ENCODE measurements around the gene ERCC6L. TPM values are rescaled to one million over a fixed set of nuclear protein-coding genes. Genes with fewer than 3 reads are reported as not detected.

Gene ERCC6L
- total and polyA plus RNA-seq, 2 of the 4 experiments (the other 2 are of a cell fraction) = 2.3 to 5.4 TPM

DNA sequence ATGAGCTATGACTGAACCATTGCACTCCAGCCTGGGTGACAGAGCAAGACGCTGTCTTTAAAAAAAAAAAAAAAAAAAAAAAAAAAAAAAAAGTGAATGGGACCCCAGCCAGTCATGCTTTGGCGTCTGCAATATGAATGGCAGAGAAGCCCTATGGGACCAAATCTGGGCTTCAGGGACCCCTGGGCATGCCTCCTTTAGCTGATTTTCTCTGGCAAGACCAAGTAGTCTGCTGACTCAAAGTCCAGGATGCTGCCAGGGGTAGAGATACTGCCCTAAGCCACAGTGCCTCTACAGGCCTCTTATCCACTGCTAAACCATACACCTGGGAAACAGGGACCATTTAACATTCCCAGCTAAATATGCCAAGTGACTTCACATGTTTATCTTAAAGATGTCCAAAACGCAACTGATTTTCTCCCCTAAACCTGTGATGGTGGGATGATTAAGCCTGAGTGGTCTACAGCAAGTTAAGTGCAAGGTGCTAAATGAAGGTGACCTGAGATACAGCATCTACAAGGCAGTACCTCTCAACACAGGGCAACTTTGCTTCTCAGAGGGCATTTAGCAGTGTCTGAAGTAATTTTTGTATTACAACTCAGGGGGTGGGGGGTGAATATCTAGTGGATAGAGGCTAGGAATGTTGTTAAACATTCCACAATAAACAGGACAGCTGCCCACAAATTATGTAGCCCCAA, 32.4 kb upstream of the ERCC6L start:
- H3K18ac ChIP-seq (ENCODE audit: low read depth, low read length) = no peak overlapping the region
- no peak overlapping the region for H3K4me2 ChIP-seq (ENCODE audit: low read depth, low read length)
- no peaks in the 10 kb centered on the region for H3K27me3 ChIP-seq (ENCODE audit: control insufficient read depth, insufficient read depth, low read length)
- H2BK5ac ChIP-seq (ENCODE audit: low read depth, low read length, poor library complexity, severe bottlenecking) = peak overlapping the region; percentile 7
- H3K4me3 ChIP-seq (ENCODE audit: insufficient read depth, low read depth, low read length) = no peak overlapping the region
- H3K27ac ChIP-seq (ENCODE audit: insufficient read depth, low read length) = no peak overlapping the region
- no peak overlapping the region for H2AK9ac ChIP-seq (replicated peaks; ENCODE audit: low read depth, low read length, poor library complexity)
- peaks cover 34% of the 10 kb centered on the region for H3K9me1 ChIP-seq (ENCODE audit: insufficient read depth, low read length)
- ATAC-seq (ENCODE audit: low read depth) = no peak
- no peak for DNase-seq
- H2BK120ac ChIP-seq (ENCODE audit: low read depth, low read length) = no peak overlapping the region
- peaks cover 60% of the 10 kb centered on the region for H3K36me3 ChIP-seq (ENCODE audit: control insufficient read depth, insufficient read depth, low read length)
- no peak overlapping the region for H4K91ac ChIP-seq (ENCODE audit: insufficient read depth, low read depth, low read length)
- no peak overlapping the region; a peak in 1 of 4 replicates for H4K8ac ChIP-seq (ENCODE audit: low read depth in 2 of 2, low read length in 2 of 2)
- dilution Hi-C loops (cut with HindIII; ENCODE audit: low sequenced_read_pairs, unreplicated experiment) (no loop called here), in situ Hi-C loops (cut with MboI; ENCODE audit: low sequenced_read_pairs) (no loop called here), intact Hi-C loops (cut with micrococcal nuclease) (no loop called here)
- WGBS, 2 experiments (ENCODE audit: extremely low coverage in 2 of 2, insufficient read length in 1 of 2) = no CpG with 5 or more reads among the region's 3 CpGs
- peaks cover 33% of the 10 kb centered on the region for H3K4me1 ChIP-seq (ENCODE audit: control insufficient read depth, insufficient read depth, low read length)
- H4K5ac ChIP-seq (ENCODE audit: low read depth, low read length) = no peak overlapping the region
- no peak overlapping the region for H3K56ac ChIP-seq (ENCODE audit: extremely low read depth, insufficient read depth, low read length)
- H3K79me1 ChIP-seq (ENCODE audit: low read depth in 1 of 2, low read length in 2 of 2) = peaks cover 26 to 69% of the 10 kb centered on the region in 2 experiments
- no peak overlapping the region for H3K9ac ChIP-seq (ENCODE audit: low read depth, low read length)
- peaks cover 85% of the 10 kb centered on the region for H4K20me1 ChIP-seq (ENCODE audit: insufficient read depth, low read length)
- H3K4ac ChIP-seq (ENCODE audit: low read depth, low read length) = no peak overlapping the region
- H2AFZ ChIP-seq (replicated peaks; ENCODE audit: low read length, poor library complexity) = no peak overlapping the region
- no peaks in the 10 kb centered on the region for H3K9me3 ChIP-seq (ENCODE audit: control insufficient read depth, insufficient read depth, low read length)
- no TSS peak for BruUV-seq (replicated peaks)
- H2AK5ac ChIP-seq (ENCODE audit: low read depth, low read length) = no peak overlapping the region
- no peak overlapping the region for H3K23ac ChIP-seq (ENCODE audit: low read depth, low read length)
- ChIA-PET POLR2A (ENCODE audit: unreplicated experiment) (interaction anchor here (1.0 kb wide), 1 partner anchor 14 kb away, joined by 3 read pairs; no protein-coding TSS in a partner anchor), CTCF (interaction anchor here (0.6 kb wide), 2 partner anchors 17 to 54 kb away, joined by 4 to 7 read pairs; no protein-coding TSS in a partner anchor)
- TF ChIP-seq CHD1 (IDR thresholded peaks at IDR 0.05; ENCODE audit: low read depth, low read length) (no peak), CEBPB (IDR thresholded peaks at IDR 0.05; ENCODE audit: low read depth, low read length) (no peak), FOS (IDR thresholded peaks at IDR 0.05; ENCODE audit: low read depth, low read length) (no peak), RAD21 (IDR thresholded peaks at IDR 0.05; ENCODE audit: low read length) (0 out of 2 replicates have a peak, but pooled peaks have one; percentile 8), MXI1 (IDR thresholded peaks at IDR 0.05; ENCODE audit: borderline replicate concordance, low read depth, low read length) (no peak), RFX5 (IDR thresholded peaks at IDR 0.05; ENCODE audit: low read depth, low read length) (no peak), BHLHE40 (IDR thresholded peaks at IDR 0.05; ENCODE audit: low read depth, low read length) (no peak), NFE2L2 (IDR thresholded peaks at IDR 0.05; ENCODE audit: low read depth, low read length) (no peak)
- no peak overlapping the region for H2BK20ac ChIP-seq (ENCODE audit: low read depth, low read length)
- no peak overlapping the region for H2BK15ac ChIP-seq (ENCODE audit: low read depth, low read length)
- H3K14ac ChIP-seq (replicated peaks; ENCODE audit: low read depth, low read length) = no peak overlapping the region

Measured in IMR-90 (cell line).